GM18870 (cell line): Measurements from ENCODE around the gene GPS1.

Experiments used
- ATAC-seq: cut with Tn5 transposase; IDR thresholded peaks from one replicate; pipeline ENCODE4 v1.9.1; 2021; ENCODE audit warnings: moderate library complexity; ENCODE audit not compliant: unreplicated experiment

Gene GPS1

GRCh38 chr17:82076018-82076784, 24.5 kb downstream of the GPS1 start:
- ATAC-seq, result no peak

- no peak for ATAC-seq
Observed at GRCh38 chr17:82076785-82077591, 25.3 kb downstream of the GPS1 start.

GRCh38 chr17:82077617-82078358, 26.1 kb downstream of the GPS1 start:
- no peak for ATAC-seq

DNA sequence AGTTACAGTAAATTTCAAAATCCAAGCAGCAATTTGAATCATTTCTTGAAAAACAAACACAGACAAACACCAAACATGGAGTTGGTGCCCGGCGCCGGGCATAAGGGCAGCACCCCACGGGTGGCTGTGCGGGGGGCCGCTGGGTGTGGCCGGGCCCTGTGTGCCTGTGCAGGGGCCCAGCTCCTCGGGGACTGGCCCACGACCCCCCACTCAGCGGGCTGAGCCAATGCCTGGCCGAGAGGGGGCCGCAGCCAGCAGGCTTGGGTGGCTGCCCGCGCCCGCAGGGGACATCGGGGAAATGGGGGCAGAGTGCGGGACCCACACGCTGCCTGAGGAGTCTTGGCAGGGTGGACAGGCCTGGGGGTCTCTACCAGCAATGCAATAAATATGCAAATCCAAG, 26.7 kb downstream of the GPS1 start:
- ATAC-seq, result no peak

GRCh38 chr17:82079001-82079677, 27.4 kb downstream of the GPS1 start:
- ATAC-seq, result no peak

DNA sequence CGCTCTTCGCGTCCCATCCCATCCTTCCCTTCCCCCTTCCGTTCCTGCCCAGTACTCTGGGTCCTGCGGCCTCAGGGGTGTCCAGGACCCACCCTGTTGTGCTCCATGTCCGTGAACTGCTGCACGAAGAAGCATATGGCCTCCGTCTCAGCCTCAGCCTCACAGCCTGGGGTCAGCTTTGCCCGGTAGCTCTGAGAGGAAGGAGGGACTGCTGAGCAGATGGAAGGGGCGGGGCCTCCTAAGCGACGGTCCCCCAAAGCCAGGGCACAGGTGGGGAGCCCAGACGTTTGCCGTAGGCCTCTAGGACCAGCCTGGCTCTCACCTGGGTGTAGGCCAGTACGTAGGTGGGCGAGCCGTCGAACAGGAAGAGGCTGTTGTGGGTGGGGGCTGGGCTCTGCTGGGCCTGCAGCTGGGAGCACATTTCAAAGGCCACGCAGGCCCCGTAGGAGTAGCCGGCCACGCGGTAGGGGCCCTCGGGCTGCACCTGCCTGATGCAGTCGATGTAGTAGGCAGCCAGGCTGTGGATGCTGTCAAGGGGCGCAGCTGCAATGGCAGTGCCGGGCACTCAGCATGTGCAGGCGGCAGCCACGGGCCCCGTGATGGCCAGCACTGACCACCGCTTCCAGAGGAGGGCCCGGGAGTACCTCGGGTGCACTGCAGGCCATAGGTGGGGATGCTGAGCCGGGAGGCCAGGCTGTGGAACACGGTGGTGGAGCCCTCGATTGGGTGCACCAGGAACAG, 28.5 kb downstream of the GPS1 start:
- no peak for ATAC-seq

GRCh38 chr17:82080789-82081464, 29.2 kb downstream of the GPS1 start:
- ATAC-seq, result no peak

GRCh38 chr17:82081546-82081945, 29.8 kb downstream of the GPS1 start:
- no peak for ATAC-seq

DNA sequence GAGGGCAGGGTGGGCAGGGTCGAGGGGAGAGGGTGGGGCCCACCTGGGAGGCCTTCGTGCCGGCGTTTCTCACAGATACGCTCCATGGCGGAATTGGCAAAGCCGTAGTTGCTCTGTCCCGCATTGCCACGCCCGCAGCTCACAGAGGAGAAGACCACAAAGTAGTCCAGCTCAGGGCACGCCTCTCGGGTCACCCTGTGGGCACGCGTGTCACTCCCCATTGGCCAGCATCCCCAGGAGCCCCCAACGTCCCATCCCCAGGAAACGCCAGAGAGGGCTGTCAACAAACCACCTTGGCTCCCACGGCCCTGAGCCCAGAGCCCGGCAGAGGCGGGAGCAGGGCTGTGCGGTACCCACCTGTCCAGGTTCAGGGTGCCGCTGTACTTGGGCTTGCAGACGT, 30.3 kb downstream of the GPS1 start:
- no peak for ATAC-seq

DNA sequence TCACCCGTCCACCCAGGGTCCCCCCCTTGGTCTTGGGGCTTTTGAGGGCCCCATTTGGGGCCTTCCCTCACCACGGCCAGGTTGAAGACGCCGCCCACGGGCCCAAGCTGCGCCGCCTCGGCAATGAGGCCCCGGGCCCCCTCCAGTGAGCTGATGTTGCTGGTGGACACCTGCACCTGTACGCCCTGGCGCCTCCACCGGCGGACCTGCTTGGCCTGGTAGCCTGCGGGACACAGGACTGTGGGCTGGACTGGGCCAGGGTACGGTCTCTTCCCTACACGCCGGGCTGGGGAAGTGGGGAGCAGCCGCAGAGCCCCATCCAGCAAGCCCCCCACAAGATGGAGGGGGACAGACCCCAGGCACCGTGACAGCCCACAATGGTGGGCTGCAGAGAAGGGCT, 30.8 kb downstream of the GPS1 start:
- ATAC-seq, result no peak

DNA sequence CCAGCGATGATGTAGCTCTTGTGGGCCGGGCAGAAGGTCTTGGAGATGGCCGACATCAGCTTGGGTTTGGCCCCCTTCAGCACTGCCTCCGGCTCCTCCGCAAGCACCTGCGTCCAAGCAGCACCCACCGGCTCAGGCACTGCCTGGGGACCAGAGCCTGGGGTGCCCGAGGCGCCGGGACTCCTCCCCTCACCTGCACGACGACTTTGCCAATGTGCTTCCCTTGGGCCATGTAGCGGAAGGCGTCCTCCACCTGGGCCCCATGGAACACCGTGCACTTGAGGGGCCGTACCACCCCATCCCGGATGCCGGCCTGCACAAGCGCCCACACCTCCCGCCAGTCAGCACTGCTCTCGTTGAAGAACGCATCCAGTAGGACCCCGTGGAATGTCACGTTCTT, 31.3 kb downstream of the GPS1 start:
- no peak for ATAC-seq

GRCh38 chr17:82083533-82084359, 32.0 kb downstream of the GPS1 start:
- ATAC-seq, result no peak

DNA sequence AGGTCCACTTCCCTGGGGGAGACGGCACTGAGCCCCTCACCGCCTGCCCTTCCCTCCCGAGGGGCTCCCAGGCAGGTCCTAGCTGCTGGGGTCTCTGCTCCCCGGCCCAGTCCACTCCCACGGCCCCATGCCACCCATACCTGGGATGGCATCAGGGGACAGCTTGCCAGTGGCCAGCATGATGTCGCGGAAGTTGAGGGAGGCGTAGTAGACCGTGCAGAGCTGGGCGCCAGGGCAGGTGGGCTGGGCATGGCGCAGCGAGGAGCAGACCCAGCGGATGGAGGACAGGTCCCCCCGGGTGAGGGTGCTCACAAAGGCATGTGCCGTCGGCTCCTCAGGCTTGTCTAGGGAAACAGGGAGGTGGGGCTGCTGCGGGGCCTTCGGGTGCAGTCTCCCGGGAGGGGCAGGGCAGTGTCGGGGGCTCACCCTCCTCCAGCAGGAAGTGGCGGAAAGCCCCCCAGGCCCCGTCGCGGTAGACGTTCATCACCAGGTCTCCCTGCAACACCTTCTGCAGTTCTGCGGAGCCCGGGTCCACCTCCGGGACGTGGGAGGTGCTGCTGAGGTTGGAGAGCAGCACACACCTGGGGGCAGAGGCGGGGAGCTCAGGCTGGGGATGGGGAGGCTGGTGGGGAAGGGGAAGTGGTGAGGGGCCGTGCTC, 32.8 kb downstream of the GPS1 start:
- ATAC-seq, result no peak

- ATAC-seq, result no peak
Observed at GRCh38 chr17:82085031-82085861, 33.5 kb downstream of the GPS1 start.

DNA sequence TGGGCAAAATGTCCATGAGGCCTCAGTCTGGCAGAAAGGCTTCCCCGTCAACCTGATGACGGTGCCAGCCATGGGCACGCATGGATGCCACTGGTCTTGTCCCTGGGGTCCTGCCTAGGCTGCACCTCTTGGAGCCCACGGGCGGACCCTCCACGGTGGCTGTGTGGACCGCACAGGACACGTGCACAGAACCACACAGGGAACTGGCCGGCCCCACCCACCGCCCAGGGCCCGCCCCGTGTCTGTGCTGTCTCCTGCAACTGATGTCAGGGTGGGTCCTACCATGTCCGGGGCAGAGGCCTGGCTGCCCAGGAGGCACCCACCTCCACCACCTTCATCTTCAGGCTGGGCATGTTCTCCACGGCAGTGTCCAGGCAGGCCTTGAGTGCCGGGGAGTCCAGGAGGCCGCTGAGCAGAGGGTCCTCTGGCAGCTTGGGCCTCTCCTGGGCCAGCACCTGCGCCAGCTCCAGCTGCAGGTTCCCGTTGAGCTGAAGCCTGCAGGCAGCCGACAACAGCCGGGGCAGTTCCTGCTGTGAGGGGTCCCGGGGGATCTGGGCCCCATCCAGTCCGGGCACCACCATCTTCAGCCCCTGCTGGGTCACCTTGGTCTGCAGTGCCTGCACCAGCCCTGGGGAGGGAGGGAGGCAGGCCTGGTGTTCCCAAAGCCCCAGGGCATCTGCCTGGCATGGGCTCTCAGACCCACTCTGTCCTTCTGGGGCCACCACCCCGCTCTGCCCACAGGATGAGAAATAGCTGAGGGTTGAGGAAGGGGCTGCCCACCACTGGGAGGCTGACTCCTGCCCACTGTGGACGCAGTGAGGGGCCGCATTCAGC, 34.5 kb downstream of the GPS1 start:
- no peak for ATAC-seq
